NCI-H524 treated with DMSO at 0.1 percent for 48 hours (cell line): ENCODE data around the gene OR2T1.
"Not testable (repeated sequence)": the region's sequence is repeated elsewhere in the genome, so short reads cannot be mapped to it uniquely, and the experiment has no call there.

Experiments
- DNase-seq: peaks from one replicate; lab custom pipeline; 2025; lab: John Stamatoyannopoulos, UW

Gene OR2T1, protein sequence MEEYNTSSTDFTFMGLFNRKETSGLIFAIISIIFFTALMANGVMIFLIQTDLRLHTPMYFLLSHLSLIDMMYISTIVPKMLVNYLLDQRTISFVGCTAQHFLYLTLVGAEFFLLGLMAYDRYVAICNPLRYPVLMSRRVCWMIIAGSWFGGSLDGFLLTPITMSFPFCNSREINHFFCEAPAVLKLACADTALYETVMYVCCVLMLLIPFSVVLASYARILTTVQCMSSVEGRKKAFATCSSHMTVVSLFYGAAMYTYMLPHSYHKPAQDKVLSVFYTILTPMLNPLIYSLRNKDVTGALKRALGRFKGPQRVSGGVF

DNA sequence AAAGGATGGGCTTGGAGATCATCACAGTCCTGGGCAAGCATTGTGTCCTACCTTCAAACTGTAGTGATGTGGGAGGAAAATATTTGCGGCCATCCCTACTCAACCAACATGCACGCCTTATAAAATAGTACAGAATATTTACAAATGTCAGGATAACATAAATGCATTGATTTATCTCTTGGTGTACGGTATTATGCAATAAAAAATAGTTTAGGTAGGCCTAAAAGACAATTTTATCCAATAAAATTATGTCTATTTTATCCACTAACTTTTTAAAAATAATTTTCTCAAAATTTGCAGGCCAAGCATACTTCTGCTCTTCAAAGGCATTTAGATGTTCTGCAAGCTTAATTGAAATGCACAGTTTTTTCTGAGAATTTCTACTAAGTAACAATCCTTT, at the start of gene OR2T1:
Gene OR2T1 (plus strand): TSS at position 301 of the 400 bp plus-strand sequence. CDS start 3,100 bp downstream, outside the sequence.
- no peak for DNase-seq

DNA sequence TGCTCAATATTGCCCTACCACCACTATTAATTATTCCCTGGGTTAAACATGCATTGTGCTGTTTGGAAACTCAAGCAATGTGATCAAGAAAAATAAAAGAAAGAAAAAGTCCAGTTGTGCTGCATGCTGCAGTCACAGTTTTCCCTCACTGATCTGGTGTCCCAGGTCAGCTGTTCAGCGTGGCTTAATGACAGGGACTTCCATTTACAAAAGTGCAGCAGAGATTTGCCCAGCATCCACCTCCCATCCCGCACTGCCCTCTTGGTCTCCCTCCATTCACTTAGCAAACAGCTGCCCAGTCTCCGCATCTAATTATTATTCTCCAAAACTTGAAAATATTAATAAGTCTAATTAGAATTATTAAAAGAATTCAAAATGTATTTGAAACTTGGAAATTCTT, 43.4 kb upstream of the OR2T1 start:
- DNase-seq, result no peak

DNA sequence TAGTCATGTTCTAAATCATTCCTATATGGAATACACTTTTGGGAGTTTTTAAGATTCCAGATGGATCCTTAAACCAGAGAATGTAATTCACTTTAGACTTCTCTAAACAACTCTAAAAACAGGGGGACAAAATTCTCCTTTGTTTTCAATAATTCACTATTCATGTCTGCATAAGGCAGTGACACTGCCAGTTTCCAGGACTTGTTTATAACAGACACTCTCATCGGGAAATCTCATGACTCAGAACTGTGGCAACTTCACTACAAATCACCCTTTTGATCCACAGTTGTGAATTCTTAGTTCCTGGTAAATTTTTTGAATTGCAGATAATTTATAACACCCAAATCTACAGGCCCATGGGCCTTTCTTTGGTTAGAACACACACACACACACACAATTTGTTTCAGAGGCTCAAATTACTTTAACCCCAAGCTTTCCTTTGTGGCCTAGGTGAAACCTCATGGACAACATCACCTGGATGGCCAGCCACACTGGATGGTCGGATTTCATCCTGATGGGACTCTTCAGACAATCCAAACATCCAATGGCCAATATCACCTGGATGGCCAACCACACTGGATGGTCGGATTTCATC, 41.6 kb upstream of the OR2T1 start, which contains the start of gene OR2T4:
Gene OR2T4 (plus strand): TSS at position 545 of the 595 bp plus-strand sequence. CDS start 0 bp downstream, at position 545.
- no peak for DNase-seq

DNA sequence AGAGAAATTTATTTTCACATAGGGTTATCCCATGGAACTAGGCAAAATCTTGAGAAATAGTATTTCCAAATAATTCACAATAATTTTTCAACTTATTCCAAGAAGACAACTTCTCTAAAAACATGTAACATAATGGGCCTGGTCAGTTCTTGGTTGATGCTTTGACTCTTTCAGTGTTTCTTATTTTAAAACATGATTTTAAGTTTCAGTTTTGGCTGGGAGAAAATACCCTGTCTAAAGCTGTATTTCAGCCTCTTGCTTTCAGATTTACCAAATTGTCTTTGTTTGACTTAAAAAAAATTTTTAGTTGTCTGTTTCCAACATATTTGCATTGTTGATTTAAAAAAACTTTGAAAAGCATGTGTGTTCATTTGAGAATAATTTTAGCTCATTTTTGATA, 36.2 kb upstream of the OR2T1 start:
- no peak for DNase-seq

DNA sequence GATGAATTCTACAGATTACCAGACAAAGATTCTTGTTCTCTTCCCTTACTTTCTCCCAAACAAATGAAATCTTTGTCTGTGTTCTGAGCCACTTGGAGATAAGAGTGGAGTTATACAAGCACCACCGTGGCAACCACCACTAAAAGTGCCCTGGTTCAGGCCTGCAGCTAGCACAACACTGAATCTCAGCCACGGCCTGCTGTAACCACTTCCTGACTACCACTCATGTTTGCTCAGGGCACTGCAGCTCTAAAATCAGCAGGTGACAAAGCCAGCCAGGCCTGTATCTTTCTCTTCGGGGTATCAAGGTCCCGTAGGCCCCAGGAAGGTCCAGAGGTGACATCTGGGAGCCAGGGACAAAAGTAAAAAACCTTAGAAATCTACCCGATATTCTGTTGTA, 30.5 kb upstream of the OR2T1 start:
- no peak for DNase-seq

DNA sequence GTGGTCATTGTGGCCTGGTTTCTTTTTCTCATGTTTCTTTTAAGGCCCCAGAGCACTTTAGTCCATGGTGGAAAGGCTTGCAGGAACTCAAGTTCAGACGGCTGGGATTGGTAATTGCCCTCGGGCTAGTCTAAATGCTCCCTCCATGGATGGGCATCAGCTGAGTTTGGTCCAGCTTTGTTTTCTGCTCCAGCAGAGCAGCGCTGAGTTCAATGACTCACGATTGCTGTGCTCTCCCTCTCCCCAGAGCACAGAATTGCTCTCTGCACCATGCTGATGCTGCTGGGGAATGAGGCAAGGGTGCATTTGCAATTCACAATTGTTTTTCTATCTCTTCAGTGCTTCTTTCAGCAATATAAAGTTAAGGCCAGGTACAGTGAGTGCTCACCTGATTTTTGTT, 29.1 kb upstream of the OR2T1 start:
- no peak for DNase-seq

DNA sequence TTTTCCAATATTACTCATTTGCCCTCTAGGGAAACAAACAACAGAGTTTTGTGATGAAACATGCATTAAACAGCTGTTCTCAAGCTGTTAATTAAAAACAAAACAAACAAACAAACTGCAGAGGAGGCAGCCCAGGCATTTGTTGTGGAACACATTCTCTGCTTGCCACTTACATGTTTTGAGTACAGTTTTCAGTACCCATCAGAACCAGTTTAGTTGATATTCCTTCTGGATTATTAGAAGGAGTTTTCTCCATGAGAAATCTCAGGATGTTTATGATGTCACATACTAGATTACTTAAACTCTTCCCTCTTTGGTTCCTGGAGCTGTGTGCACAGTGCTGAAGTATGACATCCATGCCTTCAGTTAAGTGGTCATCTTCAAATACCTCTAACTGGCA, 27.4 kb upstream of the OR2T1 start, which contains the start of gene OR2T6:
Gene OR2T6 (plus strand): TSS at position 301 of the 400 bp plus-strand sequence. CDS start 11,863 bp downstream, outside the sequence.
- DNase-seq, result no peak

DNA sequence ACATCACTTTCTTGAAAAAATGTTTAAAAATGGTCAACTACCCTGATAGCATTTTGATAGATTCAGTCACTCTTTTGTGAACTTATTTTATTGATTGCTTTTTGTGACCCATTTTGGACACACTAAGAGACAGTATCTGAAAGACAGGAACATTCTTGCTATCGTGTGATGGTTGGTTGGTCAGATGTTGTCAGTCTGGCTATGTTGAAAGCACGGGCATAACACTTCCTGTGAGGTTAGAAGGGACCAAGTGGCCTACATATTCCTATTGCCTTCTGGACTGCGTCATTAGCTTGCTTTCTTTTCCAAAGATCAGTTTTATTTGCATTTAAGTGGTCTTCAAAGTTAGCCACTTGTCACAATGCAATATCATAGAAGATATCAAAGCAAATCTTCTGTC, 25.9 kb upstream of the OR2T1 start:
- DNase-seq, result no peak

DNA sequence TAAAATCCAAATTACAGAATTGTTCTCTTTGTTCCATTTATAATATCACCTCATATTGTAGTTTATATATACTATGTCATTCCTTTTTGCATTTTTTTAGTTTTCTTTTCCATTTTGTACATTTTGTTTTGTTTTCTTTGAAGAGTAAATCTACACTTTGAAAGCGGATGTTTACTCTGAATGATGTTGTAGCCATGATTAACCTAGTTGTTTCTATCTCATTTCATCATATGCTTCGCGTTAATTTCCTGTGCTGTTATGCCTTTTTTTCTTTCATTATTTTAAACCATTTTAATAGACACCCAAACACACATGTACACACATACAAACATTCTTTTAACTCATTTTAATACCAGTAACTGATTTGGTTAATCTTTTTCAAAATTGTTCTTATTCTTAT, 22.0 kb upstream of the OR2T1 start:
- no peak for DNase-seq

DNA sequence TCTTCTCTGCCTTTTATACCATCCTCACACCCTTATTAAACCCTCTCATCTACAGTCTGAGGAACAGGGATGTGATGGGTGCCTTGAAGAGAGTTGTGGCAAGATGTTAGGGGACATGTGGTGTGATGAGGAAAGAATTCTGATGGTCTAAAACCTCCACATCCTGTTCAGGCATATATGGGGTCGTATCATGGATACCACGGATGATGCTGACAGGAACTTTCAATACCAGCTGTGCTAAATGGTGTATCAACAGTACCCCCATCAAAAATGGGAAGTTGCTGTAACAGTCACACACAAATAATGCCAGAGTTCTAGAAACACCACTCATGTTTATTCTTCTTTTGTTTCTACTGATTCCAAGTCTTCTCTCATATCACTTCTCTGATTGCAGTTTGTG, 14.4 kb upstream of the OR2T1 start:
- DNase-seq, result no peak

DNA sequence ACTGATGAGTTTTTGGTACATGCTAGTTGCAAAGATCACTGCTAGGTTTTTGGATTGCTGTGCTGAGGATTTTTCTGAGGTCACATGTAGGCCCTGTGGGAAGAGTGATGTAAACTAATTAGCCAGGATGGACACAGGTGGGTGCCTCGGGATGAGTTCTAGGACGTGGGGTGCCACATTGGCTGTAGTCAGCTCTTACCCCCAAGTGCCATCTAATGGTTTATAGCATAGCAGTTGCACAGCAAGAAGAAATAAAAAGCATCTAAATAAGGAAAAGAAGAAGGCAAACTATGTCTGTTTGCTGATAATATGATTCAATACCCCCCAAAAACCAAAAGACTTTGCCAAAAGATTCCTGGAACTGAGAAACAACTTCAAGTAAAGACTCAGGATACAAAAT, 9.8 kb upstream of the OR2T1 start:
- DNase-seq, result no peak

DNA sequence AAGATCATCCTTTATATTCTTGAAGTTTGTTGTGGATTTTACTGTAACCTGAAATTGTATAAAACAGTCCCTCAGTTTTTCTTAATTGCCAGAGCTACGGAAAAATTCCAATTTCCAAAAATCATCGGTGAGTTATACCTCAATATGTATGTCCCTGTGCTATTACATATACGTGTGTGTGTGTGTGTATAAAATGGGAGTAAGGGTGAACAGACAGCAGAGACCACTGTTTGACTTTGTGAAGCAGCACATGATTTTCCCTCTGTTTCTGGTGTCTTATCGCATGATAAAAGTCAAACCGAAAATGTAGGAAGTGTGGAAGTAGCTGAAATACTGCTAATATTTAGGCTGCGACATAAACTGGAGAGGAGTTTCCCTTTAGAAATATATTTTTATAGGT, 1.2 kb downstream of the OR2T1 start:
- DNase-seq, result no peak

DNA sequence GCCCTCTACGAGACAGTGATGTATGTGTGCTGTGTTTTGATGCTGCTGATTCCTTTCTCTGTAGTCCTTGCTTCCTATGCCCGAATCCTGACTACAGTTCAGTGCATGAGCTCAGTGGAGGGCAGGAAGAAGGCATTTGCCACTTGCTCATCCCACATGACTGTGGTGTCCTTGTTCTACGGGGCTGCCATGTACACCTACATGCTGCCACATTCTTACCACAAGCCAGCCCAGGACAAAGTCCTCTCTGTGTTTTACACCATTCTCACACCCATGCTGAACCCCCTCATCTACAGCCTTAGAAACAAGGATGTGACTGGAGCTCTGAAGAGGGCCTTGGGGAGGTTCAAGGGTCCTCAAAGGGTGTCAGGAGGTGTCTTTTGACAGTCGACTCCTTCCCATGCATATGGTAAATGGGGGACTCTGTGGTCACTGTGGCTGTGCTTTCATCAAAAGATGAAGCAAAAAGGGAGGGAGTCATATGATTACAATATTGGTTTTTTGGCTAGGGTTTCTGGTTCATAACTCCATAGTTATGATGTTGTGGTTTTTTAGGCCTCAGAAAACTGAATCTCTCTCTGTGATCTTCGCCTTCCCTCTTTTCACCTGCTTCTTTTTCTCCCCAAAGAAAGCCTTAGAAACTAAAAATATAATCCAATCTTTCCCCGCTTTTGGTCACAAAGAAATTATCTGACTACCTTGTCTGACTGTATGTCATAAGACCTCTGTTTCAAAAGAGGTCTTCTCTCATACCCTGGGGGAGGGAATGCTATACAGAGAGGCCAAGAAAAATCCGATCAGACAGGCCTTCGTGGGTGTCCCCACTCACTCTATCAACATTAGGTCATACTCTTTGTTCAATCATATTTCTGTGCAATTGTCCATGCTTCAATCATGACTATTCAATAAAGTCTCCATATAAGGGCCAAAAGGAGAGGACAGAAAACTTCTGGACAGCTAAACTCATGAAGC, 4.2 kb downstream of the OR2T1 start:
- no peak for DNase-seq

DNA sequence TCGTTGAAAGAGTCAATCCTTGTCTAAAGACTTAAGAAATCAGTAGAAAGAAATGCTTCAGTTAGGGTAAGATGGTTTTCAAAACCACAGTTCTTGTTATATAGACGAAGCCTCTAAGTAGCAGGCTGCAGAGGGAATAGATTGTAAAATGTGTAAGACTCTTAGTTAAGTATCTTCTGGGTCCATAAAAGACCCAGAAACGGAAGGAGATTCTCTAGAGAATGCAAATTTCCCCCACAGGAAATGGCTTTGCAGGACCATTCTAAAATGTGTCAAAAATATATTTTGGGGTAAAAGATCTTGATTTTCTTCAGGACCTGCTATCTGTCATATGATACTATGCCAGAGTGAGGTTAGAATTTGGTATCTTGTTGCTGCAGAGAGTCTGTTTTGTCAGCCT, 13.4 kb downstream of the OR2T1 start:
- no peak for DNase-seq

DNA sequence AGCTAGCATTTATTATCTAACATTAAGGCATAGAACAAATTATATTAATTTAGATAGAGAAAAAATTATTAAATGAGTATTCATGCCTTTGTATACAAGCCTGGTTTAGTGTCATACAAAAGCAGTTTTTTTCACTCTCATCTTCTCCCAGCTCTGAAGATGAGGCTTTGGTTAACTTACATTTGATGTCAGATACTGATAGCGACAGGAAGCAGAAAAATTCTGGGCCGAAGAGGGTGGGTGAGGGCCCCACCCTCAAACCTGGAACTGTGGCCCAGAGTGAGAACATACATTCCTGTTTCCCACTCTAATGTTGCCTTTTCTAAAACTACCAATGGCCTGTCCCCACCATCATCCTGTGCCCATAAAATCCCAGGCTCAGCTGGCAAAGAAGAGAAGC, 15.0 kb downstream of the OR2T1 start:
- no peak for DNase-seq

DNA sequence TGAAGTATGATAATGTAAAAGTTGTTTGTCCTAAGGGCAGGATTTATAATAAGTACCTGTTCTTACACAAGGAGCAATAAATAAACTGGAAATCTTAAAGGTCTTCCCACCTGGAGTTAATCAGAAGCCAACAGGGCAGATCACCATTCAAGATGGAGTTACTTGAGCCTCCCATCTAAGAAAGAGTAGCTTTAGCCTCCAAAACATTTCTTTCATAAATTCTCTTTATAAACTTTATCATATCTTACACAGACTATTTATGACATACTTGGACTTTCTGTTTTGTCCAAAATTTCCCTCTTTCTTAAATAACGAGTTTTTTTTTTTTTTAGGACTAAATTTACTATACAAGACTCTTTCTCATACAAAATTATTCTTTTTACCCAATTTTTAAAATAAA, 18.5 kb downstream of the OR2T1 start:
- no peak for DNase-seq

DNA sequence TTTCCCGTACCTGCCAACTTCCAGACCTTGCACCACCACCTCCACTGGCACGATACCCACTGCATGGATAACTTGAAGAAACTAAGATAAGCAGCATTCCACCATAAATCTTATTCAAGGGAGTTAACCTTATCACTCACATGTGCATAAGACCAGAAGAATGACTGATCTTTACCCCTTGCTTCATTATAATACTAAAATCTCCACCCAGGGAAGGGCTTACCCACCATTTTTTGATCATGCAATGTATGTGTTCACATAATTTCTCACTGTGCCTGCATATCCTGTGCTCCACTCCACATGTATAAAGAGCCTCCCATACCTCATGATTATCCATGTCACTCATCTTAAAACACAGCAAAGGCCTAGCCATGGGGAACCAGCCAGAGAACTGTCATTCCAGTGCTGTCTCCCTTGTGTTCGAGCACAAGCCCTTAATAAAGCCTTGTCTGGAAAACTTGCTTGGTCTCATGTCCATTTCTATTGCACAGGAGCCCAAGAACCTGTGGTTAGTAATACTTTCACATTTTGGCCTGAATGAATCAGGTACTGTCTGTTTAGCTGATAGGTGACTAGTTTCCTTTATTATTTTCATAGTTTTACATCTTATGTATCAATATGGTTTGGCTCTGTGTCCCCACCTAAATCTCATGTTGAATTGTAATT, 24.8 kb downstream of the OR2T1 start:
- not testable (repeated sequence) for DNase-seq

DNA sequence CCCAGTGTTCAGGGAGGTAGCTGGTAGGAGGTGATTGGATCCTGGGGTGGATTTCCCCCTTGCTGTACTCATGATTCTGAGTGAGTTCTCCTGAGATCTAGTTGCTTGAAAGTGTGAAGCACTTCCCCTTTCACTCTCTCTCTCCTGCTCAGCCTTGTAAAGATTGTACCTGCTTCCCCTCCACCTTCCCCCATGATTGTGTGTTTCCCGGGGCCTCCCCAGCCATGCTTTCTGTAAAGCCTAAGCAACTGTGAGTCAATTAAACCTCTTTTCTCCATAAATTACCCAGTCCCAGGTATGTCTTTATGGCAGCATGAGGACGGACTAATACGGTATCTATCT, 25.3 kb downstream of the OR2T1 start:
- not testable (repeated sequence) for DNase-seq

DNA sequence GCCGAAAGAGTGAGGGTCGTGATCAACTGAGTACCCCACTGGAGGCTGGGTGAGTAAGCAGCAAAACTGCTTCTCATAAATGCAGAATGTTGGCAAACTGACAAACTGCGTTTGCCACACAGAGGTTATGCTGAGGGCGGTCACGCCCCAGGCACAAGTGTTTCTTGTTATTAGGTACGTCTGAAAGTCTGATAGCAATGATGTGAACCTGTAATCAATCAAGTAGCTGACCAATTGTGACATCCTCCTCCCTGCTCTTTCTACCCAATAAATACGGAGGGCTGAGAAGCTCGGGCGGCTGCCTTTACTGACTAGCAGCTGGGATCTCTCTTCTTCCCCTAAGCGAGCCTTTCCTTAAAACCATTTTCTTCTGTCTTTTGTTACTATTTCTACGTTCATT, 28.8 kb downstream of the OR2T1 start:
- not testable (repeated sequence) for DNase-seq

DNA sequence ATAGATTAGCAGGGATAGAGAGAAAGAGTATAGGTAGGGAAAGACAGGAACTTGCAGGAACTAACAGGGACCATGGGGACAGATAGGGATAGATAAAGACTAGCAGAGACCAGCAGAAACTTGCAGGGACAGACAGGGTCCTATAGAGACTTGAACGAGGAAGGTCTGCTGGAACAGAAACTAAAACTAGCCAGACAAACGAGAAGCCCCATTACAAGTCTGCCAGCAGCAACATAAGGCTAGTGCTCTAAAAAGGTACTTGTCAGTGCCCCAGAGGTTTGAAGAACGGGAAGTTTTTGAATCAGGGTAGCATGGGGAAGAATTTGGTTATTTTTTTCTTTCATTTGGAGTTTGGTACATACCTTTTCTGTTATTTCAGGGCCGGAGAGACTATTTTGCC, 29.4 kb downstream of the OR2T1 start:
- DNase-seq, result not testable (repeated sequence)

DNA sequence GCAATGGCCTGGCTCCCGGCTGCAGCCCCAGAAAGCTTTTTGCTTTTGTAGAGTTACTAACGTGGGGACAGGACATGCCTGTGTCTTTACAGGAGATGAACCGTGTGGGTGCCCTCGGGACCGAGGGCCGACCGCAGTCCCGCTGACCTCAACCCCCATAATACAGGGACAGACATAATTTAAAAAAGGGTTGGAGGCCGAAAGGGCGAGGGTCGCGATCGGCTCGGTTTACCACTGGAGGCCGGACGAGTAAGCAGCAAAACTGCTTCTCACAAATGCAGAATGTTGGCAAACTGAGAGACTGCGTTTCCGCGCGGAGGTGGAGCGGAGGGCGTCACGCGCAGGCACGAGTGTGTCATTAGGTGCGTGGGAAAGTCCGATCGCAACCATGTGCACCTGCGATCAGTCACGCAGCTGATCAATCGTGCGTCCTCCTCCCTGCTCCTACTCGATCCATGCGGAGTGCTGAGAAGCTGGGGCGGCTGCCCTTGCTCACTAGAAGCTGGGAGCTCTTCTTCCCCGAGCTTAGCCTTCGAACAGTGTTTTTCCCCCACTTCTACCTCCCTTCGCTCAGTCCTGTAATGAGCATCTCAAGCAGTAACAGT, 31.1 kb downstream of the OR2T1 start:
- DNase-seq, result not testable (repeated sequence)

DNA sequence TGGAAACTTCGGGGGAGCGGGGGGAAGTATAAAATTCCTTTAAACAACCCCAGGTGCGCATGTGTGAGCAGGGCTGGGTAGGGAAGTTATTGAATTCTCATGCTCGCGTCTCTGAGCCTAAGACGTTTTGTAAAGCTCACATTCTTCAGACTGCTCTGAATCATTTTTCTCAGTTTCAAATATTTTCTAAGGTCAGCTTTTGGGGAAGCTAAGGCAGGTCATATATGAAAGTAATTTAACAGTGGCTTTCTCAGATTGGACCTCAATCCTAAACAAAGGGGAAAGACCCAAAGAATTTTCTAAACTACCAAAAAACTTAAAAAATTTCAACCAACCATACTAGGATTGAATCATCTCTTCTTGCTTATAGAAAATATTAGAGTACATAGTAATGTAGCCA, 32.1 kb downstream of the OR2T1 start:
- not testable (repeated sequence) for DNase-seq
